GM12873 (cell line): Measurements from ENCODE around the gene PDGFRB.

Source experiments
- TF ChIP-seq, protein P1 (sequence below): IDR thresholded peaks from 2 replicates; pipeline ENCODE4 v1.5.1; 2012; ENCODE audit warnings: low read depth, mild to moderate bottlenecking, moderate library complexity, low read length, control low read depth; ENCODE audit not compliant: insufficient read depth; ENCODE audit errors: missing control alignments

The PDGFRB gene

DNA sequence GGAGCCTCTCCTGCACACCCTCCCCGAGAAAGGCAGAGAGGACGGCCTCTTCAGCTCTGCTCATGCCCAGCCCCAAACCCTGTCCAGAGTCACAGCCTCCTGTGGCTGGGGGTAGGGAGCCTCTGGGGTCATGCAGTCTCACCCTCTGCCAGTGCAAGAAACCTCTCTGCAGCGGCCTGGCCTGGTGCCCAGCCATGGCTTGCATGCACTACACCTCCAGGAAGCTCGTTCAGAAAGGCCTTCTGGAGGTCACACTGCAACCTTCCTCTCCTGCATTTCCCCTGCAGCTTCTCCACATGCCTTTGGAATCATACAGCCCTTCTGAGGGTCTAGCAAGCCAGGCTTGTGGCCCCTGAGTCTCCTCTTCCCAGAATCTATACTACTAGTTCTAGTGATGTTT is 87.2 kb downstream of the PDGFRB start:
- TF ChIP-seq, protein P1, sequence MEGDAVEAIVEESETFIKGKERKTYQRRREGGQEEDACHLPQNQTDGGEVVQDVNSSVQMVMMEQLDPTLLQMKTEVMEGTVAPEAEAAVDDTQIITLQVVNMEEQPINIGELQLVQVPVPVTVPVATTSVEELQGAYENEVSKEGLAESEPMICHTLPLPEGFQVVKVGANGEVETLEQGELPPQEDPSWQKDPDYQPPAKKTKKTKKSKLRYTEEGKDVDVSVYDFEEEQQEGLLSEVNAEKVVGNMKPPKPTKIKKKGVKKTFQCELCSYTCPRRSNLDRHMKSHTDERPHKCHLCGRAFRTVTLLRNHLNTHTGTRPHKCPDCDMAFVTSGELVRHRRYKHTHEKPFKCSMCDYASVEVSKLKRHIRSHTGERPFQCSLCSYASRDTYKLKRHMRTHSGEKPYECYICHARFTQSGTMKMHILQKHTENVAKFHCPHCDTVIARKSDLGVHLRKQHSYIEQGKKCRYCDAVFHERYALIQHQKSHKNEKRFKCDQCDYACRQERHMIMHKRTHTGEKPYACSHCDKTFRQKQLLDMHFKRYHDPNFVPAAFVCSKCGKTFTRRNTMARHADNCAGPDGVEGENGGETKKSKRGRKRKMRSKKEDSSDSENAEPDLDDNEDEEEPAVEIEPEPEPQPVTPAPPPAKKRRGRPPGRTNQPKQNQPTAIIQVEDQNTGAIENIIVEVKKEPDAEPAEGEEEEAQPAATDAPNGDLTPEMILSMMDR: no peak

GRCh38 chr5:150068071-150068470 is 87.6 kb downstream of the PDGFRB start:
- TF ChIP-seq, protein P1: no peak

- TF ChIP-seq, protein P1: no peak
Observed at GRCh38 chr5:150067405-150067960, 88.2 kb downstream of the PDGFRB start.

DNA sequence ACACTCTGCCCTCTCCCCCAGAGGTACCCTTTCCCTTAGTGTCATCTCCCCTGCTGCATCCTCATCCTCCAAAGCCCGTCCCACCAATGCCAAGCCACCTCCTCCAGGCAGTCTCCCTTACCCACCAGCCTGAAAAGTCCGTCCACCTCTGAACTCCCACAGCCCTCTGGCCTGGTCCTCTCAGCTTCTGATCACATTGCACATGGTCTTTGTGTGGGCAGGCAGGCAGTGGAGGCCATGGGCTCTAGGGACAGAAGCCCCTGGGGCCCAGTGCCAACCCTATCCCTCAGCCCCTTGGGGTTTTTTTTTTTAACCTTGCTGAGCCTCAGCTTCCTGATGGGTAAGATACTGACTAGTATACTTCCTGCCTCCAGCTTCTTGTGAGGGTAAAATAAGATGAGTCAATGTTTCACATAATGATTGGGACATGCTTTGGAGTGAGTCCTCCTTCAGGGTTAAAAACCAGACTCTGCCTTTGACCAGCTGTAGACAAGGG is 88.7 kb downstream of the PDGFRB start:
- TF ChIP-seq, protein P1: no peak

DNA sequence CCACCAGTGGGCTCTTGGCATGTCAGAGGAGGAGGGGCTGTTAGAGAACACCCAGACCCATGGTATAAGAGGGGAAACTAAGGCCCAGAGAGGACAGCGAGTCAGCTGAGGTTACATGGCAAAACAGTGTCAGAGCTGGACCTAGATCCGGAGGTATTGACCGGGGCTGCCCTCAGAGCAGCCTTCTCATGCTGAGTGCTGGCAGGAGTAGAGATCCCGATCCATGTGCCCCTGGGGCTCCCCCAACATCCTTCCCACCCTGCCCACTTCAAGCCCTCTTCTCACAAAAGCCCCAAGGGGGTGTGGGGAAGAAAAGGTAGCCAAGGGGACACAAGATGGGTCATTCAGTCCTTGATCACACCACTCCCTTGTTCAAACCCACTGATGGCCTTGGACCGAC is 89.2 kb downstream of the PDGFRB start:
- TF ChIP-seq, protein P1: no peak

- TF ChIP-seq, protein P1: no peak
Observed at GRCh38 chr5:150065886-150066285, 89.8 kb downstream of the PDGFRB start.

DNA sequence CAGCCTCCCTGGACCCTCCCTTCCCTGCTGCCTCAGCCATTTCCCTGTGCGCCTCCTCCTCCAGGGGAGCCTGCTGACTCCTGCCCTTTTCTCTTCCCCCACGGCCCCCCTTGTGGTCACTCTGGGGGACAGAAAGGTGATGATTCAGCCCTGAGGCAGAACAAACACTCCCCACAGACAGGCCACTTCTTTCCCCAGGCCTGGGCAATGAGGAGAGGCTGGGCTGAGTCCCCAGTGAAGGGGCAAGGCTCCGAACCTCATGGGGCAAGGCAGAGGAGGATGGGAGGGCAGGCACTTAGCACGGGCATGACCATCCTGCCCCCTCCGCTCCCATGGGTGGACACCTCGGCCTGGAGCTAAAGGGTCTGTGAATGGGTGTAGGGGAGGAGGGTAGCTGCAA is 90.3 kb downstream of the PDGFRB start:
- TF ChIP-seq, protein P1: no peak

DNA sequence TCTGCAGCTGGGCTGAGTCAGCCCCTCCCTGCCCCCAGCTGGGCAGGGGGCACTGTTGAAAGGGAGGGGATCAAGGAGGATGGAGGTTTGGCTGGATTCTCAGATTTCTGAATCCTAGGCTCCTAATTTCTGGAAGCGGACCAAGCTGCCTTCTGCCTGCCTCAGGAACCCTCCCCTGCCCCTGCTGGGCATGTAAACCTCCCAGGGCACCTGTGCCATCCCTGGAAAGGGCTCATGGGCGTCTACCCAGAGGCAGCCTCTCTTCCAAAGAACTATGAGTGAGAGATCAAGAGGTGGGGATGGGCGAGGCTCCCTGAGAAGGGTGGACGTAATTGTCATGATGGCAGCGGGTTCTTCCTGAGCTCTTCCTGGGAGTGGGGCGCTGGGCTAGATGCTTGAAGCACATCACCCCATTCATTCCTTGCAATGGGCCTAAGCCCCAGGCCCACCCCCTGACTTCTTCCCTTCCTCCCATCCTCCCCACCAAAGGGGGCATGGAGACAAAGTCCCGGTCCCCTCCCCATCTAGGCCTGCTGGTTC is 90.9 kb downstream of the PDGFRB start:
- TF ChIP-seq, protein P1: no peak
